NCI-H2107 (cell line): ENCODE measurements around the gene CFL2.
"Not testable (repeated sequence)": the region's sequence is repeated elsewhere in the genome, so short reads cannot be mapped to it uniquely, and the experiment has no call there.

Experiments used
- DNase-seq: peaks from one replicate; lab custom pipeline; 2025; lab: John Stamatoyannopoulos, UW

The CFL2 gene

DNA sequence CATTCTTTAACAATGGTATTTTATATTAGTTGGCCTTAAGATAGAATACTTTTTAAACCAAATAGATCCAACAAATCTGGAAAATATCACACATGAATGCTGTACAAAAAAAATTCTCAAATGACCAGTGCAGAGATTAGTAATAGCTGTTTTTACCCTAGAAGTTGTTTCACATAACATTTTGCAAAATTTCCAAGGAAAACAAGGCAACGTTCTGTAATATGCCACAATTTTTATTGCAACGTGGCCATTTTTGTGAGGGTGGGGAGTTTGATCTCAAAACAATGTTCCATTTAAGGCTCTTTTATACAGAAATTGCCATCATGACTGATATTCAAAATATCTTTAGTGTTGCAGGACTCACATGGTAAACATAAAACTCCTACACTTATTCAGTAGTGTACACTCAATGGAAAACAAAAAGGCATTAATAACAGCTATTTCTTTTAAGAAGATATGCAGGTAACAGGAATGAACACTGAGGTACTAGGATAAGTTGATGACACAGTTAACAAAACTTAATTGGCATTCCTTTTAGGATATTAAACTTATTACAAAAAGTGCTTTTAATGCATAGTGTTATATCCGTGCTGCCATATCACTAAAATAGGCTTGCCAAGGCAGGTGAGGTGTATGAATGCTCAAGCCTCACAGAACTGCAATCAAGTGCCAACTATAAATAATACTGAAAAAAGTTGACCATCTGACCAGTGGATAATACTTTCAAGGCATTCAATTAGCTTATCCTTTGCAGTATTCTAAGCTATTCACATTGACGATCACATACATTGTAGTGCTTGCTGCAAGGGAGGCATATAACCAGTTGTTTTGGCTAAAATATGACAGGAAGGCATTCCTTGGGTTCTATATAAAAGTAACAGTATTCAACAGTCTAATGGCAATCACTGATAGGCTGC, 2.3 kb downstream of the CFL2 start:
- DNase-seq = no peak

DNA sequence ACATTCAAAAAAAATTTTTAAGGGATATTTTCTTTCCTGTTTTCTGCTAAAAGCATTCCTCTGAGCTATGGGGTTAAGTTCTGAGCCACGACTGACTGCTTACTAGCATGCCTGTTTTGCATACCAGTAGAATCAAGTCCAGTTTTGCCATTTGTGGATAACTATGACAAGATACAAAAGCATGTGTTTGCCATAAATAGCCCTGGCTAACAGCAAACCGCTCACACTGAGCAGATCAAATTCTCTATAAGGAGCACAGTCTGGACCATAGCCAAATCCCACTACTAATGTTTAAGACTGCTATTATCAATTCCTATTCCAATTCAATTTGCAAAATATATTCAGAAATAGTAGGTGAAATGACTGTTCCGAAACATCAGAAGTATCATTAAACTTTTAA, 3.2 kb downstream of the CFL2 start:
- DNase-seq = peak; percentile 20

DNA sequence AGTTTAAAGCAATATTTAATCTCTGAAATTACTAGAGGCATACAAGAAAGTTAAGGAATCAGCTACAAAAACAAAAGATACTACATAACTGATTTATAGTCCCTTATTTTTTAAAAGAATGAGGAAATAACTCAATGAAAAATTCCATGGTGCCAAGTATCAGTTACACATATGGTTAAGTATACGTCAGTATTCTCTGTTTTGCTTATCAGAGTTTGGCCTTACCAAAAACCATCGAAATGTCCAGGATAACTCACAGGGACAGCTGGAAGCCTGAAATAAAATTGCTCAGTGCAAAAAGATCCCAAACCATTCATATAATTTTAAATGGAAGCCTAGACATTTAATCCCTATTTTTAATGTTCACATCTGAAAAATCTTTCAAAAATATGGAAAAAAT, 3.6 kb downstream of the CFL2 start:
- no peak for DNase-seq

DNA sequence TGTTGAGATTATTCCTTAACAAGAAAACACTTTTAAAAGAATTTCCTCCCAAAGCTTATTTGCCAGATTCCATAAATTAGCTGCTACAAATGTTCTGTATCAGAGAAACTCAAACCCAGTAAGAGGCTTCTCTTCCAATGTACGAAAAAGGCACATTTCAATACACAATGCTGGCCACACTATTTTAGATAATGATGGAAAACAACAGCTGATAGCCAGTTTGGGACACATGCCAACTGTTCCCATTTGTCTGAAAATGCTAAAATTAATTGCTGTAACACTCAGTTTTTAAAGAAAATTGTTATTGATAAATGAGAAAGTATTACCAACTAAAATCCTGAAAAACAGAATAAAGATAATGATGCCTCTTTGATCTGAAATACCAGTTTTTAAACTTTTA, 4.4 kb downstream of the CFL2 start:
- DNase-seq = no peak

DNA sequence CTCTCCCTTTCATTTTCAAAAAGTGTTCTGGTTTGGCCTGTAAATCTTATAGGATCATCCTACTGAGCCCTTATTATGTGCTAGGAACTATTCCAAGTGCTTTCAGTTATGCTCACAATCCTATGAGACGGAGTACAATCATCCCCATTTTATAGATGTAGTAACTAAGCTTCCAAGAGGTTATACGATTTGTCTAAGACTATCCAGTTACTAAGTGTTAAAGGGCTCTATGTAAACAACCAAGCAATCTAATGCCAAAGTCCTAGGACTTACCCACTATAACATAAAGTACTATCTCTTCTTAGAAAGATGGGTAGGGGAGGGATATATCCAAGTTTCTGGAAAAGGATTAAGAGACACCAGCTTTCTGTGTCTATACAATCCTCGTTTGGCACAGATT, 6.7 kb downstream of the CFL2 start:
- DNase-seq = no peak

DNA sequence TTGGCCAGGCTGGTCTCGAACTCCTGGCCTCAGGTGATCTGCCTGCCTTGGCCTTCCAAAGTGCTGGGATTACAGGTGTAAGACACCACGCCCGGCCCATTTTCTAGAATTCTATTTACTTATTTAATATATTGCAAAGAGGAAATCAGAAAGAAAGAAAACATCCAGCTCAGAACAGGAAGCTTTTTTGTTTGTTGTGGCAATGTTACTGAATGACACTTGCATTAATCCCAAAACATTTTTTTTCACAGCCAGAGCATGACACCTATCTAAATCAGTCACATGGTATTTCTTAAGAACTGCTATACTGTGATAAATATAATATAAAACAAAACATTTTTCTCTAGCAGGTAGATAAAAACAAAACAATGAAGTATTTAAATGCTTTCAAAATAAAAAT, 12.6 kb downstream of the CFL2 start:
- no peak for DNase-seq

DNA sequence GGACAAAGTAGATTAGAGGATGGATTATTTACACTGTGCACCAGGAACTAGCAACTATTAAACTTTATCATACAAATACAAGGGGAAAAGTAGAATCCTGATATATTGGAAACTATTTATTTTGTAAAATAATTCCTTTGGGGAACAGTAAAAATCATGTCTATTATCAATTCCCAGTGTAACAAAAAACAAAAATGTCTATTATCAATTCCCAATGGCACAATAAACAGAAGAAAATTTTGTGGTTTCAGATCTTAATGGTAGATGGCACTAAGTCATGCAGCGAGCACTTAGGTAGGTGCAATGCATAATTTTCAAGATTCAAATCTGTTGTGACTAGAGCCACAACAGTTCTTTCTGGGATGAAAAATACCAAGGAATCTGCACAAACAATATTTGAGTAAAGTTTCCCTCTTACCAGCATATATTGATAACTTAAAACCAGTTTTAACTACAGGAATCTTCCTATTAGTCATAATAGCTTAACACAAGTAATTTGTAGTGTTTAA, 13.7 kb downstream of the CFL2 start:
- no peak for DNase-seq

DNA sequence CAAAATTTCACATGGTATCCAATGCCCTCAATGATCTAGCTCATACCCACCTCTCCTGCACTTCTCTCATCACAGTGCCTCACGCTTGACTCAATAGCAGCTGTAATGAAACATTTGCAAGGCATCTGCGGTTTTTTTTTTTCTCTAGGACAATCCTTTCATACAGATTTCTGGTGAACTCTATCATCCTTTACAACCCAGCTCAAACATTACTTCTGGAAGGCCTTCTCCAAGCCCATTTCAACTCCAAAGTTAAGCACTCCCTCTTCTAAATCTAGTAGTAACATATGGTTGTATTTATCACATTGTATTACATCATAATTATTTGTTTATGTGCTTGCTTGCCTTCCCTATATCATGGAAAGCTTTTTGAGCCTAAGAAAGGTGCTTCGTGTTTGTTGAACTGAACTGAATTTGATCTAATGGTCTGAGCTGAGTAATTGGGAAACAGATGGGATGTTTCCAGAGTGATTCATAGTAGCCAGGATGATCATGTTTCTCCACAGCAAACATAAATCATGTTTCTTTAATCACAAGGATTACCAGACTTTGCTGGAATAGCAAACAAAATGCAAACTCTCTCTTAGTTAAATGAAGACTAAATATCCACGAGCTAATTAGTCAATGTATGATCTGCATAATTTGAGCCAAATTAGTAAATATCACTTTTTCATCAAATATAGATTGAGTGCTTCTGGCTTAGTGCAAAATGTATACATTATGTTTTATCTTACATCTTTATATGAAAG, 14.3 kb downstream of the CFL2 start:
- DNase-seq = peak; percentile 70

DNA sequence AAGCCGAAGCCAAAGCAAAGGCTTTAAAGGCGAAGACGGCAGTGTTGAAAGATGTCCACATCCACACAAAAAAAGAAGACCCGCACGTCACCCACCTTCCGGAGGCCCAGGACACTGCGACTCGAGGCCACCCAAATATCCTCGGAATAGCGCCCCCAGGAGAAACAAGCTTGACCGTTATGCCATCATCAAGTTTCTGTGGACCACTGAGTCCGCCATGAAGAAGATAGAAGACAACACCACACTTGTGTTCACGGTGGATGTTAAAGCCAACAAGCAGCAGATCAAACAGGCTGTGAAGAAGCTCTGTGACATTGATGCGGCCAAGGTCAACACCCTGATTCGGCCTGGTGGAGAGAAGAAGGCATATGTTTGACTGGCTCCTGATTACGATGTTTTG, 20.2 kb downstream of the CFL2 start:
- not testable (repeated sequence) for DNase-seq

DNA sequence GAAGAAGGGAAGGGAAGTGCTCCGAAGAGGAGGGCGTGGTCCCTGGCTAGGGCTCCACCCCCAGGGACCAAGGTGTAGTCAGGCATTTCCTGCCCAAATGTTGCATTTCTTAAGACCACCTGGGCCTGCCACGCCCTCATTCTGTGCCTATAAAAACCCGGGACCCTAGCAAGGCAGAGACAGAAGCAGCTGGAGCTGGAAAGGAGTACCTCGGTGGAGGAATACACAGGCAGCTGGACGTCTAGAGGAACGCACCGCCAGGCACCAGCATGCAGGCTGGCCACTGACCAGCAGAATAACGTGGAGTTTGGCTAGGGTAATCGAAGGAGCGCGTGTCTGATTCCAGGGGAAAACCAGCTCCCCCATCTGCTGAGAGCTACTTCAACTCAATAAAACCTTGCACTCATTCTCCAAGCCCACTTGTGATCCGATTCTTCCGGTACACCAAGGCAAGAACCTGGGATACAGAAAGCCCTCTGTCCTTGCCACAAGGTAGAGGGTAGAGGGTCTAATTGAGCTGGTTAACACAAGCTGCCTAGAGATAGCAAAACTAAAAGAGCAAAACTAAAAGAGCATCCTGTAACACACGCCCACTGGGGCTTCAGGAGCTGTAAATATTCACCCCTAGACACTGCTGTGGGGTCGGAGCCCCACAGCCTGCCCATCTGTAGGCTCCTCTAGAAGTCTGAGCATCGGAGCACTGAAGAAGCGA, 21.0 kb downstream of the CFL2 start:
- no peak for DNase-seq

DNA sequence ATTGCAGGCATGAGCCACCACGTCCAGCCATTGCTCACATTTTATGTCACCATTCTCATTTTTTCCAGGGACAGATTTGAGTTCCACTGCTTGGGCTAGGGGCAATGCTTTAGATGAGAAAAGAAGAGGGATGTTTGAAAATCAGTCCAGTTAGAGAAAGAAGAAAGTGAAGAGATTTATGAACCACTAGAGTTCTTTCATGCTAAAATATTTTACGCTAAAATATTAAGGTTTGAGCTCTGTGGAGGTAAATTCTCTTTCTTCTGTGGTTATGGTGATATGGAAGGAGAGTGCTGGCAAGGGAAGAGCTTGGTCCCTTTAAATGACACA, 21.5 kb downstream of the CFL2 start:
- no peak for DNase-seq

DNA sequence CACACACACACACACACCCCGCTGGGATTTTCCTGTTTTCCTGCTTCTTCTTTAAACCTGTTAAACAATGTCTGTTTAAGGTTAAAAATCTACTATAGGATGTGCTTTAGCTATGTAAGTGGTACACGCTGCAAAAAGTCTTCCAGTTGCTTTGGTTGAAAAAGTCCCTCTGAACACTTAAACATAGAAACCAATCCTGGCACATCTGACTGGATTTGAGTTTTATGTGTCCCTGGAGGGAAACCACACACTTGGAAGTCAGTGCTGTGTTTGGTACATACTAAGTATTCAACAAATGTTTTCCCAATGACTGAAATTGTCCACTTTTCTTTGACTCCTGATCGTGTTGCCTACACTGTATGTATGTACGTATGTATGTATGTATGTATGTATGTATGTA, 22.0 kb downstream of the CFL2 start:
- no peak for DNase-seq

DNA sequence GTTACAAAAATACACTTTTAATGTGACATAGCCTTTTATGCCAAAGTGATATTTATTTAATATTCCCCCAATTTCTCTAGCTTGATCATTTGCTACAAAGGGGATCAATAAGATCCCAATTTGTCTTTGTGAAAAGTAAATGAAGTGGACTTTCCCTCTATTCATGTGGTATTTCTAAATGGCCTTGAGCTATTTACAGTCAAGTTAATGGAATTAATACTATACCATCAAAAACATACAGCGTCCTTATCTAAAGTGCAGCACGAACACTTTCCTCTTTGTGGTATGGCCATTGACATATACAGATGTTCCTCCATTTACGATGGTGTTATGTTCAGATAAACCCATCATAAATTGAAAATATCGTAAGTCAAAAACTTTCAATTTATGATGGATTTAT, 23.2 kb downstream of the CFL2 start:
- no peak for DNase-seq

DNA sequence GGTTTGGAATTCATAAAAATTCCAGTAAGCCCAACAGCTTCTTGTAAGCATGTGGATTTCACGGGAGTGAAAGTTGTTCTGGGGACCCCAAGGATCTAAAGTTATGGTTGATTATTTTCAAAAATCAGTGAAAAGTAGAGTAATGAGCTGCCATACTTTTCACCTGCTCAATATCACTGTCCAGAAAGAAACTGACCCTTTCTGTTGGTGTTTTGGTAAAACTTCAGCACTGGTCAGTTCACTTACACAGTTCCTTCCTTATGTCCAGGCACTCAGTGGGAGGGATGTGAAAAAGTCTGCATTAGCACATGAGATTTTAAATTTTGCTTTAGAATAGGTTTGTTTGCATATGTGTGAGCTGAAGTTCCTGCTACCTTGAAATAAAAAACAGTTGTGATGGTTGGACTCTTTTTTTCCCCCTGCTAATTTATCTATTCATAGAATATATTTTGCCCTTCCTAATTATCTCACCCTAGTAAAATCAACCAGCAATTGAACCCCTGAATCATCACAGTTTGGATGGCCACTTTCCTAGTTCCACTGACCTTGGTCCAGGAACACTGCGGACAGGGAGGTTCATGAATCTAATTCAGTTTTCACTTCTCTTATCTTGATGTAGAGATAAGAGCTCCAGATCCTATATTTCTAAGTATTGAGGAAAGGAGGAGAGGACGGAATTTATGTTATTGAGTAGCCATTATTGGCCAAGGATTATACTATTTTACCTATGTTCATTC, 25.8 kb downstream of the CFL2 start:
- no peak for DNase-seq

DNA sequence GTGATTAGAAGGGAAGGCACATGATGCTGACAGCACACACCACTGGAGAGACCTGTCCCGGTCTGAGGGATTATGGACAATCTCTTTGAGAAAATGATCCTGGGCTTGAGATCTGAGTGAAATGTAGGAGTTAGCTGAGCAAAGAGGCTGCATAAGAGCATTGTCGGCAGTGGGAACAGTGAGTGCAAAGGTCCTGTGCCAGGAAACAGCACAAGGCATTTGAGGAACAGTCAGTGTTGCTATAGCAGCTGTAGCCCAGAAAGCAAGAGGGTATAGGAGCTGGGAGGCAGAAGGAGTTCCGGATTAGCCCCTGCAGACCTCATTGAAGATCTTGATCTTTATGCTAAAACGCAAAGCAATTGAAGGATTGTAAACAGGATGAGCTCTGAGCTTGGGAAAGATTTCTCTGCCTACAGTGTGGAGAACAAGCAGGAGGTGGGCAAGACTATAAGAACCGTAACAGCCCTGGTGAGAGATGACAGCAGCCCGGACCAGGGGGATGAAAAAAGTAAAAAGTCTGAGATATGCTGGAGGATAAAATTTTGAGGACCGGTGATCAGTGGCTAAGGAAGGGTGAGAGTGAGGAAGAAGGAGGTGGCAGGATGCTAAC, 28.5 kb downstream of the CFL2 start:
- DNase-seq = no peak

DNA sequence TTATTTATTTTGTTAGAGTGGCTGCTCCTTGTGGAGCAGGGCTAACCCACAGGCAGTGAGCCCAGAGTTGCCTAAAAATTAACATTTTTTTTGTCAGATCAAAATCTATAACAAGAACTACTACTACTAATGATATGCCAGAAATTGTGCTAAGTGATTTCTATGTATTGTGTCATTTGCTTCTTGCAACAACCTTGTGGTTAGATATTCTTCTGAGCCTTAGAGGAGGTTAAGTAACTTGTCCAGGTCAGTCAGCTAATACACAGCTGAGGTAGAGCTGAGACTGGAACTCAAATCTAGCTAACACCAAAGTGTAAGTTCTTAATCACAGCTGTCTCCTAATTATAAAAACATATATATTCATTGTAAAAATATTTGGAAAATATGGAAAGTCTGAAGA, 29.8 kb downstream of the CFL2 start:
- no peak for DNase-seq

DNA sequence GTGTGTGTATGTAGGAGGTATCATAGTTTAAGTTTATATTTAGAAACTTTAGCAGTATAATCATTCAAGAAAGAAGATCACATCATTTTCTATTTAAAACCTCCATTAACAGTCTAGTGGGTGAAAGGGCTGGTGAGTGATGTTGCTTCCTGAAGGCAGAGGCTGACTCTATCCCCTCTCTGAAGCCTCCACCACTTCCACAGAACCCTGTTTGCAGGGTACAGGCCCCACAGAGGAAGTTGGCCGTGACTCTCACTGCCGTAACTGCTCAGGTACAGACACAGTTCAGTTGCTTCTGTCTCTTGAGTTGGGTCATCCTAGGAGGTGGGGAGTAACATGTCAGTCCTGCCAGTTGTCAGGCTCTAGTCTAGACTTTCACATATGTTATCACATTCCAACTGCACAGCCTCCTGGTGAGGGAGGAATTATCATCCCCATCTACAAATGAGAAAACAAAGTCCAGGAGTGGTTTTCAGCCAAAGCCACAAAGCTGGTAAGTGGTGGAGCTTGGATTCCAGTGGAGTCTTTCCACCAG, 31.5 kb downstream of the CFL2 start:
- DNase-seq = no peak

DNA sequence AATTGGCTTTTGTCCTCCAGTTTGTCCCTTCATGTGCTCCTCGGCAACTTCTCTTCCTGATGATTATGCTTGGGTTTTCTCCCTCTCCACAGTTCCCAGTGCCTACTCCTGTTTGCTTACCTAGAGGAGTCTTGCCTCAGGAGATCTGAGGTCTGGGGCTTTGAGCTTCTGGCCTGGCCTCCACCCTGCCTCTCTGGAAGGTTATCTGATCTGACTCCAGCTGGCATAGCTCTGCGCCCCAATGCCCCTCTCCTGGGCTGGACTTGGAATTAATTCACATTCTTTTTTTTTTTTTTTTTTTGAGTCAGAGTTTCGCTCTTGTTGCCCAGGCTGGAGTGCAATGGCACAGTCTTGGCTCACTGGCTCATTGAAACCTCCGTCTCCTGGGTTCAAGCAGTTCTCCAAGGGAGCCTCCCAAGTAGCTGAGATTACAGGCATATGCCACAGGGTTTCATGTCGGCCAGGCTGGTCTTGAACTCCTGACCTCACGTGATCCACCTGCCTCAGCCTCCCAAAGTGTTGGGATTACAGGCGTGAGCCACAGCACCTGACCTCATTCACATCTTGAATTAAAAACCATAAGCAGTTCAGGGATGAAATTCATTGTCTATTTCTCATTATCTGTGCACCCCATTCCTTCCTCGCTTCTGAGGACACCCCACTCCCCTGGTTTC, 33.5 kb downstream of the CFL2 start:
- DNase-seq = no peak

DNA sequence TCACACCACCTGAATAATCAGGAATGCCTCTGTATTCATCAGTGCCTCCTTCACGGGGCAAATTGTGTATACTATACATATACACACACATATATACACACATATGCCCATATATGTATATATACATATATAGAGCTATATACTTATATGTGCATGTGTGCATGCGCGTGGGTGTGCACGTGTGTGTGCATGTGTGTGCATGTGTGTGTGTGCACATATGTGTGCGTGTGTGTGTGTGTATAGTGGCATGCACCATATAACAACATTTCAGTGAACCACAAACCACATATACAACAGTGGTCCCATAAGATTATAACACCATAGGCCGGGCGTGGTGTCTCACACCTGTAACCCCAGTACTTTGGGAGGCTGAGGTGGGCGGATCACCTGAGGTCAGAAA, 35.7 kb downstream of the CFL2 start:
- DNase-seq = no peak

DNA sequence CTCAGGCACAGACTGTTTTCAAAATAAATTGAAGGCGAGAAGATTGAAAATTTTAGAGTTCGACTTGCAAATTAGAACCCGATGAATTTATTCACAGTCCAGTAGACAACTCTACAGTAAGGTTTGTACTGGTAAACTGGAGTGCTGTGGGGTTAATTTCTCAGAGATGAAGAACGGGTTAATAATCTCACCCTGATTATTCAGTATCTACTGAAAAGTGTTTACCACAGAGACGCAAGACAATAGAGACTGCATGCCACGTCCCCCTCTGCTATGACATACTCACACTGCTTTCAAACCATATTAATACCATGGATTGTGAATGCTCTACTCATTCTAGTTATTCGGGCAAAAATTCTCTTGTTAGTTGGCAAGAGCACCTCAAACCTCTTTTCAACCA, 36.1 kb downstream of the CFL2 start:
- DNase-seq = no peak
